GM11168 (cell line): ENCODE measurements around the gene GABARAPL2.

Experiments used
- in situ Hi-C: fragments of 300-500 bp; cut with MboI; formaldehyde crosslinking; loops from one replicate; pipeline ENCODE4 v1.12.0; 2022; ENCODE audit warnings: low sequenced_read_pairs; ENCODE audit not compliant: unreplicated experiment

Gene GABARAPL2

GRCh38 chr16:75550211-75550662 is 15.9 kb upstream of the GABARAPL2 start:
- in situ Hi-C loops, result no loop called here

- in situ Hi-C loops, result no loop called here
Observed at GRCh38 chr16:75552951-75553350, 13.2 kb upstream of the GABARAPL2 start.

GRCh38 chr16:75555213-75555706 is 10.9 kb upstream of the GABARAPL2 start:
- in situ Hi-C loops, result no loop called here

- in situ Hi-C loops, result no loop called here
Observed at GRCh38 chr16:75555707-75556430, 10.3 kb upstream of the GABARAPL2 start, which contains the start of gene TMEM231. Gene TMEM231 (minus strand): TSS chr16:75556252. CDS start chr16:75556209, 43 bp downstream.

GRCh38 chr16:75556431-75556950 is 9.7 kb upstream of the GABARAPL2 start:
- in situ Hi-C loops, result no loop called here

- in situ Hi-C loops, result no loop called here
Observed at GRCh38 chr16:75558846-75559401, 7.3 kb upstream of the GABARAPL2 start.

- in situ Hi-C loops, result no loop called here
Observed at GRCh38 chr16:75559564-75560372, 6.4 kb upstream of the GABARAPL2 start.

GRCh38 chr16:75565640-75566039 is 539 bp upstream of the GABARAPL2 start:
- in situ Hi-C loops, result no loop called here

- in situ Hi-C loops, result no loop called here
Observed at GRCh38 chr16:75566758-75567255, 628 bp downstream of the GABARAPL2 start.

GRCh38 chr16:75567911-75568310 is 1.7 kb downstream of the GABARAPL2 start:
- in situ Hi-C loops, result no loop called here

- in situ Hi-C loops, result no loop called here
Observed at GRCh38 chr16:75570396-75571065, 4.4 kb downstream of the GABARAPL2 start.

GRCh38 chr16:75572864-75573542 is 6.8 kb downstream of the GABARAPL2 start:
- in situ Hi-C loops, result no loop called here

- in situ Hi-C loops, result no loop called here
Observed at GRCh38 chr16:75573955-75574354, 7.8 kb downstream of the GABARAPL2 start.

GRCh38 chr16:75575958-75576357 is 9.8 kb downstream of the GABARAPL2 start:
- in situ Hi-C loops, result no loop called here

GRCh38 chr16:75576384-75576811 is 10.2 kb downstream of the GABARAPL2 start:
- in situ Hi-C loops, result no loop called here

- in situ Hi-C loops, result no loop called here
Observed at GRCh38 chr16:75578212-75578611, 12.0 kb downstream of the GABARAPL2 start.

- in situ Hi-C loops, result no loop called here
Observed at GRCh38 chr16:75578725-75579124, 12.5 kb downstream of the GABARAPL2 start.

GRCh38 chr16:75579281-75579834 is 13.2 kb downstream of the GABARAPL2 start:
- in situ Hi-C loops, result no loop called here

GRCh38 chr16:75584108-75584507 is 17.9 kb downstream of the GABARAPL2 start:
- in situ Hi-C loops, result no loop called here
